Liver (tissue), 9 donors: ENCODE results near the gene CD2. TPM values are rescaled to one million over a fixed set of nuclear protein-coding genes. Genes with fewer than 3 reads are reported as not detected.

ENCODE experiments used
- DNase-seq: peaks from one replicate; pipeline ENCODE4 v3.0.0-alpha.2; 2017; ENCODE audit warnings: low spot score
- H3K27ac ChIP-seq, 2 donors: one replicate each; pipeline ENCODE4 v1.7.0; 2013; ENCODE audit warnings: inconsistent platforms in 2 of 2, low read length in 2 of 2, control low read depth in 1 of 2, low read depth in 1 of 2, mild to moderate bottlenecking in 1 of 2
- H3K27me3 ChIP-seq, 4 donors: one replicate each; pipeline versions ENCODE4 v1.6.1 to v1.7.0; 2013; ENCODE audit warnings: low read length in 3 of 4, inconsistent platforms in 1 of 4, mild to moderate bottlenecking in 1 of 4, moderate library complexity in 1 of 4; ENCODE audit not compliant: control insufficient read depth in 4 of 4, insufficient read depth in 4 of 4
- H3K36me3 ChIP-seq, 4 donors: one replicate each; pipeline versions ENCODE4 v1.6.1 to v1.7.0; 2013; ENCODE audit warnings: low read length in 3 of 4, mild to moderate bottlenecking in 3 of 4, low read depth in 1 of 4, moderate library complexity in 1 of 4; ENCODE audit not compliant: control insufficient read depth in 4 of 4, insufficient read depth in 3 of 4
- H3K4me1 ChIP-seq, 4 donors: one replicate each; pipeline versions ENCODE4 v1.6.1 to v1.7.0; 2013; ENCODE audit warnings: low read length in 3 of 4, mild to moderate bottlenecking in 3 of 4, moderate library complexity in 1 of 4; ENCODE audit not compliant: control insufficient read depth in 4 of 4, insufficient read depth in 4 of 4
- H3K4me3 ChIP-seq, 3 donors: one replicate each; pipeline versions ENCODE4 v1.6.1 to v1.7.0; 2013; ENCODE audit warnings: low read length in 3 of 3, control low read depth in 1 of 3, low read depth in 1 of 3, mild to moderate bottlenecking in 1 of 3
- H3K9ac ChIP-seq, 2 donors: one replicate each; pipeline ENCODE4 v1.7.0; 2013; ENCODE audit warnings: low read length in 2 of 2, mild to moderate bottlenecking in 2 of 2, moderate library complexity in 2 of 2, control low read depth in 1 of 2, low read depth in 1 of 2
- H3K9me3 ChIP-seq, 4 donors: one replicate each; pipeline versions ENCODE4 v1.6.1 to v1.7.0; 2013; ENCODE audit warnings: low read length in 3 of 4; ENCODE audit not compliant: control insufficient read depth in 4 of 4
- ATF3 ChIP-seq: IDR thresholded peaks from 2 replicates; pipeline ENCODE4 v1.6.1; 2016; ENCODE audit warnings: antibody characterized with exemption
- CTCF ChIP-seq: fragments of 150-350 bp; IDR thresholded peaks from 2 replicates; pipeline ENCODE4 v1.5.1; 2017; ENCODE audit warnings: improper control_type of control experiment, low read depth, low read length; ENCODE audit not compliant: missing input control
- EGR1 ChIP-seq, 2 donors: IDR thresholded peaks; 2 replicates each; pipeline ENCODE4 v1.6.1; 2016 to 2018; ENCODE audit warnings: antibody characterized with exemption in 2 of 2, low read depth in 2 of 2
- FOXA1 ChIP-seq: IDR thresholded peaks from 2 replicates; pipeline ENCODE4 v1.6.1; 2016; ENCODE audit warnings: antibody characterized with exemption
- FOXA2 ChIP-seq: IDR thresholded peaks from 2 replicates; pipeline ENCODE4 v1.6.1; 2016; ENCODE audit warnings: antibody characterized with exemption
- GABPA ChIP-seq, 2 donors: IDR thresholded peaks in 1 of 2; conservative IDR thresholded peaks in 1 of 2; 2 replicates each; pipeline ENCODE4 v1.6.1; 2016; ENCODE audit warnings: antibody characterized with exemption in 2 of 2, mild to moderate bottlenecking in 1 of 2, moderate library complexity in 1 of 2
- HNF4A ChIP-seq, 2 donors: conservative IDR thresholded peaks; 2 replicates each; pipeline ENCODE4 v1.6.1; 2016; ENCODE audit warnings: antibody characterized with exemption in 2 of 2, mild to moderate bottlenecking in 2 of 2
- HNF4G ChIP-seq: IDR thresholded peaks from 2 replicates; pipeline ENCODE4 v1.6.1; 2016; ENCODE audit warnings: antibody characterized with exemption
- JUND ChIP-seq, 2 donors: IDR thresholded peaks; 2 replicates each; pipeline ENCODE4 v1.6.1; 2016; ENCODE audit warnings: antibody characterized with exemption in 2 of 2
- MAX ChIP-seq: IDR thresholded peaks from 2 replicates; pipeline ENCODE4 v1.6.1; 2016; ENCODE audit warnings: antibody characterized with exemption
- NR2F2 ChIP-seq: IDR thresholded peaks from 2 replicates; pipeline ENCODE4 v1.6.1; 2016; ENCODE audit warnings: antibody characterized with exemption
- RAD21 ChIP-seq, 2 donors: IDR thresholded peaks; 2 replicates each; pipeline ENCODE4 v1.6.1; 2016; ENCODE audit warnings: antibody characterized with exemption in 2 of 2, mild to moderate bottlenecking in 2 of 2
- REST ChIP-seq: IDR thresholded peaks from 2 replicates; pipeline ENCODE4 v1.6.1; 2016; ENCODE audit warnings: antibody characterized with exemption, mild to moderate bottlenecking
- RXRA ChIP-seq, 2 donors: IDR thresholded peaks; 2 replicates each; pipeline ENCODE4 v1.6.1; 2017 to 2018; ENCODE audit warnings: antibody characterized with exemption in 2 of 2, mild to moderate bottlenecking in 1 of 2
- SP1 ChIP-seq: IDR thresholded peaks from 2 replicates; pipeline ENCODE4 v1.6.1; 2018; ENCODE audit warnings: antibody characterized with exemption, mild to moderate bottlenecking
- TAF1 ChIP-seq: conservative IDR thresholded peaks from 2 replicates; pipeline ENCODE4 v1.6.1; 2016; ENCODE audit warnings: antibody characterized with exemption, mild to moderate bottlenecking
- YY1 ChIP-seq: IDR thresholded peaks from 2 replicates; pipeline ENCODE4 v1.6.1; 2016; ENCODE audit warnings: antibody characterized with exemption, mild to moderate bottlenecking
- ZBTB33 ChIP-seq: IDR thresholded peaks from 2 replicates; pipeline ENCODE4 v1.6.1; 2016; ENCODE audit warnings: antibody characterized with exemption
- WGBS: extraction: QIAGEN DNeasy Blood & Tissue Kit; methylation state at CpG from one replicate; pipeline ENCODE4 v1.1.7; 2013; 5-methylcytosine and 5-hydroxymethylcytosine counted together
- polyA plus RNA-seq, 2 donors: library from polyadenylated mRNA; stranded (reverse) in 1 of 2; unstranded in 1 of 2; fragments of 200-250 nt in 1 of 2; fragments of >200 nt in 1 of 2; fragmentation: Nextera tagmentation in 1 of 2; extraction: Ambion mirVana in 1 of 2; gene quantifications; one replicate each; pipeline versions ENCODE4 v1.2.1 to v1.2.3, GENCODE V29; 2013 to 2015
- total RNA-seq, 2 donors: library from RNA; depleted of rRNA; stranded (reverse); fragments of >200 nt; gene quantifications; one replicate each; pipeline ENCODE4 v1.2.3, GENCODE V29; 2014
- donor health status: healthy.
- donor health status: healthy.
- donor health status: healthy.
- donor health status: healthy.
- donor health status: healthy.

Gene CD2
- total and polyA plus RNA-seq, 4 donors, result 0.28 to 1.5 (median 0.89) TPM

GRCh38 chr1:116808200-116808847, 54.1 kb downstream of the CD2 start:
- H3K27ac ChIP-seq, result peak overlapping the region in 1 of 2 donors; percentile 33
- H3K4me3 ChIP-seq, result no peak overlapping the region
- no peak overlapping the region for H3K9ac ChIP-seq
- H3K4me1 ChIP-seq, result no peaks in the 10 kb centered on the region
- TF ChIP-seq MAX (no peak), FOXA1 (no peak), EGR1 (IDR thresholded peaks at IDR 0.05; ENCODE audit: low read depth in 2 of 2) (no peak), RAD21 (IDR thresholded peaks at IDR 0.05) (no peak), JUND (IDR thresholded peaks at IDR 0.05) (no peak), NR2F2 (no peak), ATF3 (no peak), FOXA2 (no peak), ZBTB33 (no peak), REST (no peak), TAF1 (no peak), YY1 (no peak), SP1 (no peak), RXRA (IDR thresholded peaks at IDR 0.05) (no peak), HNF4G (no peak), HNF4A (conservative IDR thresholded peaks at IDR 0.05) (no peak), CTCF (no peak), GABPA (IDR thresholded peaks at IDR 0.05 in 1 of 2, conservative IDR thresholded peaks at IDR 0.05 in 1 of 2) (no peak)
- peaks cover 0 to 5% (median 0%) of the 10 kb centered on the region in 4 donors for H3K9me3 ChIP-seq
- no peak for DNase-seq
- no peaks in the 10 kb centered on the region for H3K36me3 ChIP-seq
- 84% methylated on average over 8 of the region's 8 CpGs for WGBS
- no peaks in the 10 kb centered on the region for H3K27me3 ChIP-seq
